HL-60 (cell line): Measurements from ENCODE around the gene PPIL4.

Source experiments
- DNase-seq, 2 experiments: peaks; one replicate each; pipeline ENCODE4 v3.0.0-alpha.2; 2010 to 2020; ENCODE audit warnings: low read depth in 1 of 2, low spot score in 1 of 2
- H3K27ac ChIP-seq: fragments of 250-450 bp; sonication (Bioruptor Pico); replicated peaks from 2 replicates; pipeline ENCODE4 v1.5.1; 2020; ENCODE audit warnings: mild to moderate bottlenecking, moderate library complexity
- H3K27me3 ChIP-seq: fragments of 250-450 bp; sonication (Bioruptor Pico); 2 replicates; pipeline ENCODE4 v1.5.1; 2021; ENCODE audit warnings: mild to moderate bottlenecking, moderate library complexity; ENCODE audit not compliant: insufficient read depth, poor library complexity, severe bottlenecking
- H3K4me3 ChIP-seq: replicated peaks from 2 replicates; pipeline ENCODE4 v1.5.1; 2011; ENCODE audit warnings: mild to moderate bottlenecking, control low read depth, low read length; ENCODE audit not compliant: insufficient read depth
- GABPA ChIP-seq: IDR thresholded peaks from 2 replicates; pipeline ENCODE4 v1.6.1; 2012; ENCODE audit warnings: low read depth
- POLR2AphosphoS5 ChIP-seq: IDR thresholded peaks from 2 replicates; pipeline ENCODE4 v1.6.1; 2012; ENCODE audit warnings: low read depth
- SPI1 ChIP-seq: IDR thresholded peaks from 2 replicates; pipeline ENCODE4 v1.6.1; 2012; ENCODE audit warnings: low read depth, mild to moderate bottlenecking, borderline replicate concordance
- TF ChIP-seq, protein P1 (sequence below): IDR thresholded peaks from 2 replicates; pipeline ENCODE4 v1.6.1; 2012; ENCODE audit warnings: low read depth; ENCODE audit not compliant: insufficient replicate concordance
- TF ChIP-seq, protein P2 (sequence below): IDR thresholded peaks from one replicate; pipeline ENCODE4 v1.5.1; 2011; ENCODE audit warnings: low read length, control low read depth, inconsistent platforms; ENCODE audit not compliant: insufficient read depth

Gene PPIL4

DNA sequence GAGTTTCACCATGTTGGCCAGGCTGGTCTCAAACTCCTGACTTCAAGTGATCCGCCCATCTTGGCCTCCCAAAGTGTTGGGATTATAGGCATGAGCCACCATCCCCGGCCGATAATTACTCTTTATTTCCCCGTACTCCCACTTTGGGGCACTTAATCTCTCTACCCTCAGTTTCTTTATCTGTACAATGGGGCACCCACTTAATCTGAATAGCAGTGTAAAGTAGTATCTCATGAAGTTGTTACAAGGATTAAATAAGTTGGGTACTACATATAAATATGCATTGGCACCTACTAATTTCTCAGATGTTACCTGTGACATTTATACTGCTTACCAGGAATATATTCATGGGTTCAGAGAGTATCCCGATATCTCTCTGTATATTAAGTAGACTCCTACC, 35.5 kb upstream of the PPIL4 start:
- TF ChIP-seq GABPA (no peak), SPI1 (no peak), POLR2AphosphoS5 (no peak)
- TF ChIP-seq, protein P1, sequence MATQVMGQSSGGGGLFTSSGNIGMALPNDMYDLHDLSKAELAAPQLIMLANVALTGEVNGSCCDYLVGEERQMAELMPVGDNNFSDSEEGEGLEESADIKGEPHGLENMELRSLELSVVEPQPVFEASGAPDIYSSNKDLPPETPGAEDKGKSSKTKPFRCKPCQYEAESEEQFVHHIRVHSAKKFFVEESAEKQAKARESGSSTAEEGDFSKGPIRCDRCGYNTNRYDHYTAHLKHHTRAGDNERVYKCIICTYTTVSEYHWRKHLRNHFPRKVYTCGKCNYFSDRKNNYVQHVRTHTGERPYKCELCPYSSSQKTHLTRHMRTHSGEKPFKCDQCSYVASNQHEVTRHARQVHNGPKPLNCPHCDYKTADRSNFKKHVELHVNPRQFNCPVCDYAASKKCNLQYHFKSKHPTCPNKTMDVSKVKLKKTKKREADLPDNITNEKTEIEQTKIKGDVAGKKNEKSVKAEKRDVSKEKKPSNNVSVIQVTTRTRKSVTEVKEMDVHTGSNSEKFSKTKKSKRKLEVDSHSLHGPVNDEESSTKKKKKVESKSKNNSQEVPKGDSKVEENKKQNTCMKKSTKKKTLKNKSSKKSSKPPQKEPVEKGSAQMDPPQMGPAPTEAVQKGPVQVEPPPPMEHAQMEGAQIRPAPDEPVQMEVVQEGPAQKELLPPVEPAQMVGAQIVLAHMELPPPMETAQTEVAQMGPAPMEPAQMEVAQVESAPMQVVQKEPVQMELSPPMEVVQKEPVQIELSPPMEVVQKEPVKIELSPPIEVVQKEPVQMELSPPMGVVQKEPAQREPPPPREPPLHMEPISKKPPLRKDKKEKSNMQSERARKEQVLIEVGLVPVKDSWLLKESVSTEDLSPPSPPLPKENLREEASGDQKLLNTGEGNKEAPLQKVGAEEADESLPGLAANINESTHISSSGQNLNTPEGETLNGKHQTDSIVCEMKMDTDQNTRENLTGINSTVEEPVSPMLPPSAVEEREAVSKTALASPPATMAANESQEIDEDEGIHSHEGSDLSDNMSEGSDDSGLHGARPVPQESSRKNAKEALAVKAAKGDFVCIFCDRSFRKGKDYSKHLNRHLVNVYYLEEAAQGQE: no peak
- TF ChIP-seq, protein P2, sequence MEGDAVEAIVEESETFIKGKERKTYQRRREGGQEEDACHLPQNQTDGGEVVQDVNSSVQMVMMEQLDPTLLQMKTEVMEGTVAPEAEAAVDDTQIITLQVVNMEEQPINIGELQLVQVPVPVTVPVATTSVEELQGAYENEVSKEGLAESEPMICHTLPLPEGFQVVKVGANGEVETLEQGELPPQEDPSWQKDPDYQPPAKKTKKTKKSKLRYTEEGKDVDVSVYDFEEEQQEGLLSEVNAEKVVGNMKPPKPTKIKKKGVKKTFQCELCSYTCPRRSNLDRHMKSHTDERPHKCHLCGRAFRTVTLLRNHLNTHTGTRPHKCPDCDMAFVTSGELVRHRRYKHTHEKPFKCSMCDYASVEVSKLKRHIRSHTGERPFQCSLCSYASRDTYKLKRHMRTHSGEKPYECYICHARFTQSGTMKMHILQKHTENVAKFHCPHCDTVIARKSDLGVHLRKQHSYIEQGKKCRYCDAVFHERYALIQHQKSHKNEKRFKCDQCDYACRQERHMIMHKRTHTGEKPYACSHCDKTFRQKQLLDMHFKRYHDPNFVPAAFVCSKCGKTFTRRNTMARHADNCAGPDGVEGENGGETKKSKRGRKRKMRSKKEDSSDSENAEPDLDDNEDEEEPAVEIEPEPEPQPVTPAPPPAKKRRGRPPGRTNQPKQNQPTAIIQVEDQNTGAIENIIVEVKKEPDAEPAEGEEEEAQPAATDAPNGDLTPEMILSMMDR: no peak
- Histone ChIP-seq H3K27me3 (no peaks in the 10 kb centered on the region), H3K4me3 (no peak overlapping the region), H3K27ac (no peak overlapping the region)
- no peak for DNase-seq

DNA sequence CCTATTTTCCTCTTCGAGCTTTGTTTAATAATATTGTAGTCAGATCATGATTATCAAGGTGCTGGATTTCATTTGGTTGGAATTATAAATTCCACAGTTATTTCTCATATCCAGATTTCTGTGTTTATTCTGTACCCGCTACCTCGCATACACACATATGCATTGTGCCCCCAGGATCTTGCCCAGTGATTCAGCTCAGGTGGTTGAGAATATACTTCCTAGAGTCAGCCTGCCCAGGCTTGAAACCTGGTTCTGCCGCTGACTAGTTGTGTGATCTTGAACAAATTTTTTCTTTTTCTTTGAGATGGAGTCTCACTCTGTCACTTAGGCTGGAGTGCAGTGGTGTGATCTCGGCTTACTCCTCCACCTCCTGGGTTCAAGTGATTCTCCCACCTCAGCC, 35.0 kb upstream of the PPIL4 start:
- no peak for DNase-seq
- H3K27ac ChIP-seq: no peak overlapping the region
- no peaks in the 10 kb centered on the region for H3K27me3 ChIP-seq
- H3K4me3 ChIP-seq: no peak overlapping the region
- TF ChIP-seq, protein P2: no peak
- TF ChIP-seq, protein P1: no peak
- no peak for TF ChIP-seq POLR2AphosphoS5
- no peak for TF ChIP-seq SPI1
- no peak for TF ChIP-seq GABPA

DNA sequence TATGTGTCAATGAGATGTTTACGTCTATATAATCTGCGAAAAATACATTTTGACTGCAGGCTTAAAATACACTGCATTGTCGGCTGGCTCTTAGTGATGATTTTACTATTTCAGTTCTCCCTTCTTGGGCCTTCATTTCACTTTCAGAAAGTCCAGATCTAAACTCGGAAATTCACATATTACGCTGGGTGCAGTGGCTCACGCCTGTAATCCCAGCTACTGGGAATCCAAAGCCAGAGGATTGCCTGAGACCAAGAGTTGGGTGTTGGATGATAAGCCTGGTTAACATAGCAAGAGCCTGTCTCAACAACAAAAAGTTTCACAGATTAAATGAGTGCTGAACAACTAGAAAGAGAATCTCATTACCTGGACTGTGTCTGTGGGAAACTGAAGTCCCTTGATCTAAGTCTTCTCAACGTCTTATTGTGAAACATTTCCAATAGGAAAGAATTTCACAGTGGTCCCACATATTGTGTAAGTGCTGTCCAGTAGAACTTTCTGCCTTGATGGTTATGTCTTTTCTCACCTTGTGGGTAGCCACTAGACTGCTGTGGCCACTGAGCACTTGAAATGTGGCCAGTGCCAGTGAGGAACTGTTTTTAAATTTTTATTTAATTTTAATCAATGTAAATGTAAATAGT, 22.2 kb upstream of the PPIL4 start:
- no peak for DNase-seq
- no peak overlapping the region for H3K4me3 ChIP-seq
- no peaks in the 10 kb centered on the region for H3K27me3 ChIP-seq
- TF ChIP-seq, protein P2: no peak
- TF ChIP-seq SPI1: no peak
- TF ChIP-seq, protein P1: no peak
- TF ChIP-seq GABPA: no peak
- TF ChIP-seq POLR2AphosphoS5: no peak
- no peak overlapping the region for H3K27ac ChIP-seq
